ENCODE results near the gene VMO1.

The VMO1 gene

GRCh38 chr17:4739122-4740024 is 46.8 kb downstream of the VMO1 start, which contains the start of the genes CXCL16 and ZMYND15:
TSS of gene CXCL16 (minus strand) at chr17:4739928. CDS start at chr17:4739339, 589 bp downstream.
TSS of gene ZMYND15 (plus strand) at chr17:4739833. CDS start at chr17:4740549, 716 bp downstream.
- TF ChIP-seq GATA2 (IDR thresholded peaks at IDR 0.05; ENCODE audit: low read depth, low read length) (no peak), GATA3 (IDR thresholded peaks at IDR 0.05; ENCODE audit: low read depth, low read length) (no peak)

GRCh38 chr17:4738136-4739121 is 47.7 kb downstream of the VMO1 start:
- no peak for TF ChIP-seq GATA2 (IDR thresholded peaks at IDR 0.05; ENCODE audit: low read depth, low read length)
- no peak for TF ChIP-seq GATA3 (IDR thresholded peaks at IDR 0.05; ENCODE audit: low read depth, low read length)

GRCh38 chr17:4735876-4736651 is 50.1 kb downstream of the VMO1 start:
- TF ChIP-seq GATA3 (IDR thresholded peaks at IDR 0.05; ENCODE audit: low read depth, low read length) = no peak
- no peak for TF ChIP-seq GATA2 (IDR thresholded peaks at IDR 0.05; ENCODE audit: low read depth, low read length)
